ENCODE measurements around the gene SLC37A4.

Gene SLC37A4

GRCh38 chr11:119031912-119032280 lies 1.2 kb upstream of the SLC37A4 start:
- TF ChIP-seq JUND (IDR thresholded peaks at IDR 0.05; ENCODE audit: low read depth), result no peak
- no peak for DNase-seq (ENCODE audit: low read depth in 1 of 2, low spot score in 1 of 2)
- in situ Hi-C loops (cut with HindIII; ENCODE audit: low pct_unique_long_range_greater_than_20kb, low sequenced_read_pairs), result no loop called here

DNA sequence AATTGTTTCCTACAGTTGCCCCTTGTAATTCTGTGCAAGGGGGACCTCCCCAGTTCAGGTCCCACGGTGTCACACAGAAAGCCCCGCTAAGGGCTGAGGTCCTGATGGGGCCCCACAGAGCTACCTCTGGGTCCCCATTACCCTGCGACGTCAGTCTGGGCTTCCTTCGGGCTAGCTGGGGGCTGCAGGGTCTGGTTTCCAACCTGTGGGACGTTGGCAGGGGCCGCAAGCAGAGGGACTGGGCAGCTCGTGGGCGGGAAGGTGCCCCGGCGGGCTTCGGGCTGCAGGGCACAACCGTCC lies 698 bp downstream of the SLC37A4 start:
- DNase-seq (ENCODE audit: low read depth in 1 of 2, low spot score in 1 of 2), result no peak
- TF ChIP-seq JUND (IDR thresholded peaks at IDR 0.05; ENCODE audit: low read depth), result no peak
- in situ Hi-C loops (cut with HindIII; ENCODE audit: low pct_unique_long_range_greater_than_20kb, low sequenced_read_pairs), result no loop called here

GRCh38 chr11:119029340-119030028 lies 1.2 kb downstream of the SLC37A4 start:
- DNase-seq (ENCODE audit: low read depth in 1 of 2, low spot score in 1 of 2), result no peak
- in situ Hi-C loops (cut with HindIII; ENCODE audit: low pct_unique_long_range_greater_than_20kb, low sequenced_read_pairs), result no loop called here
- no peak for TF ChIP-seq JUND (IDR thresholded peaks at IDR 0.05; ENCODE audit: low read depth)

- in situ Hi-C loops (cut with HindIII; ENCODE audit: low pct_unique_long_range_greater_than_20kb, low sequenced_read_pairs), result no loop called here
- no peak for TF ChIP-seq JUND (IDR thresholded peaks at IDR 0.05; ENCODE audit: low read depth)
- no peak for DNase-seq (ENCODE audit: low read depth in 1 of 2, low spot score in 1 of 2)
These were observed 1.7 kb downstream of the SLC37A4 start for GRCh38 chr11:119029069-119029339.

- no peak for DNase-seq (ENCODE audit: low read depth in 1 of 2, low spot score in 1 of 2)
- in situ Hi-C loops (cut with HindIII; ENCODE audit: low pct_unique_long_range_greater_than_20kb, low sequenced_read_pairs), result no loop called here
- TF ChIP-seq JUND (IDR thresholded peaks at IDR 0.05; ENCODE audit: low read depth), result no peak
These were observed 2.2 kb downstream of the SLC37A4 start for GRCh38 chr11:119028346-119029068.

- in situ Hi-C loops (cut with HindIII; ENCODE audit: low pct_unique_long_range_greater_than_20kb, low sequenced_read_pairs), result no loop called here
- no peak for DNase-seq (ENCODE audit: low read depth in 1 of 2, low spot score in 1 of 2)
- TF ChIP-seq JUND (IDR thresholded peaks at IDR 0.05; ENCODE audit: low read depth), result no peak
These were observed 2.9 kb downstream of the SLC37A4 start for GRCh38 chr11:119027561-119028345.

- no peak for DNase-seq (ENCODE audit: low read depth in 1 of 2, low spot score in 1 of 2)
- TF ChIP-seq JUND (IDR thresholded peaks at IDR 0.05; ENCODE audit: low read depth), result no peak
- in situ Hi-C loops (cut with HindIII; ENCODE audit: low pct_unique_long_range_greater_than_20kb, low sequenced_read_pairs), result no loop called here
These were observed 3.7 kb downstream of the SLC37A4 start for GRCh38 chr11:119026970-119027369.

DNA sequence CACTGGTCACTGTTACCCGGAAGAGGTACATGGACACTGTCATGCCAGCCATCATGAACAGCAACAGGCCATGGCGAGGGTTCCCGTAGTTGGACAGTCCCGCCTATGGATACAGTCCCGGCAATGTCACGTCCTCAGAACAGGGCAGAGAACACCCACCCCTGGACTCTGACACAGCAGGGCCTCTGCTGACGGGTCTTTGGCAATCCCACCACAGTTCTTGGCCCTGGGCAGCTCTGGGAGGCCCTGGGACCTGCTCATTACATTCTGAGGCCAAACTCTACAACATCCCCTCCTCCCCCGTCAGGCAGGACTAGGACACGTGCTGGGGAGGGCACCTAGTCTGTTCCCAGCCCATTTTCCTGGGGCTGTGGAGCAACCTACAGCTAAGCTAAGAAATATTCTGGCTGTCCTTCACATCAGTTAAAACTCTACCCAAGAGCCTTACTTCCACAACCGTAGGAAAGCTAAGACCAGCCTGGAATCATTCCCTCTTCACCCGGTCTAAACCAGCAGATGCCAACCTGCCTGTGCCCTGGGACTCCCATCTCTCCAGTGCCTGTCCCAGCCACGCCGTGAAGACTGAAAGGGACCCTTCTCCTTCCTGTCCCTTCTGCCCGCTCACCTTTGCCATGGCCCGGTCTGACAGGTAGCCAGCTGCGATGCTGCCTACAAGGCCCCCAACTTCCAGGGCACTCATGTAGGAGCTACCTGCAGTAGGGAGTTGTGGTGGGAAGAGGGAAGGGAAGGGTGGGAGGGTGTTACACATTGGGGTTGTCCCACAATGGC lies 4.5 kb downstream of the SLC37A4 start:
- DNase-seq (ENCODE audit: low read depth in 1 of 2, low spot score in 1 of 2), result no peak
- no peak for TF ChIP-seq JUND (IDR thresholded peaks at IDR 0.05; ENCODE audit: low read depth)
- in situ Hi-C loops (cut with HindIII; ENCODE audit: low pct_unique_long_range_greater_than_20kb, low sequenced_read_pairs), result no loop called here

- TF ChIP-seq JUND (IDR thresholded peaks at IDR 0.05; ENCODE audit: low read depth), result no peak
- DNase-seq (ENCODE audit: low read depth in 1 of 2, low spot score in 1 of 2), result no peak
- in situ Hi-C loops (cut with HindIII; ENCODE audit: low pct_unique_long_range_greater_than_20kb, low sequenced_read_pairs), result no loop called here
These were observed 5.1 kb downstream of the SLC37A4 start for GRCh38 chr11:119025541-119025940.

- DNase-seq (ENCODE audit: low read depth in 1 of 2, low spot score in 1 of 2), result no peak
- TF ChIP-seq JUND (IDR thresholded peaks at IDR 0.05; ENCODE audit: low read depth), result no peak
- in situ Hi-C loops (cut with HindIII; ENCODE audit: low pct_unique_long_range_greater_than_20kb, low sequenced_read_pairs), result no loop called here
These were observed 5.6 kb downstream of the SLC37A4 start for GRCh38 chr11:119025099-119025473.

GRCh38 chr11:119024430-119025098 lies 6.1 kb downstream of the SLC37A4 start:
- DNase-seq (ENCODE audit: low read depth in 1 of 2, low spot score in 1 of 2), result no peak
- in situ Hi-C loops (cut with HindIII; ENCODE audit: low pct_unique_long_range_greater_than_20kb, low sequenced_read_pairs), result no loop called here
- TF ChIP-seq JUND (IDR thresholded peaks at IDR 0.05; ENCODE audit: low read depth), result no peak

GRCh38 chr11:119023741-119024140 lies 6.9 kb downstream of the SLC37A4 start:
- no peak for DNase-seq (ENCODE audit: low read depth in 1 of 2, low spot score in 1 of 2)
- TF ChIP-seq JUND (IDR thresholded peaks at IDR 0.05; ENCODE audit: low read depth), result no peak
- in situ Hi-C loops (cut with HindIII; ENCODE audit: low pct_unique_long_range_greater_than_20kb, low sequenced_read_pairs), result no loop called here

All from T47D (cell line).